SU-DHL-6 (cell line): ENCODE results near the gene FKRP.

ENCODE experiments used
- H2AFZ ChIP-seq: fragments of 200-600 bp; sonication (generic); 2 replicates; pipeline ENCODE4 v1.6.1; 2014; ENCODE audit warnings: low read depth, mild to moderate bottlenecking, moderate library complexity, mixed read lengths, antibody characterized with exemption, low read length; ENCODE audit not compliant: severe bottlenecking
- H3F3A ChIP-seq: fragments of 200-600 bp; shearing (Covaris generic); 2 replicates; pipeline ENCODE4 v1.6.0; 2016; ENCODE audit warnings: antibody characterized with exemption, mild to moderate bottlenecking; ENCODE audit not compliant: insufficient read depth
- H3K27ac ChIP-seq: fragments of 200-600 bp; sonication (generic); 2 replicates; pipeline ENCODE4 v1.5.1; 2016; ENCODE audit warnings: low read depth, mild to moderate bottlenecking, low read length, moderate library complexity, mixed read lengths
- H3K27me3 ChIP-seq: fragments of 200-600 bp; sonication (generic), shearing (Covaris generic); 2 replicates; pipeline ENCODE4 v1.6.0; 2014; ENCODE audit warnings: mild to moderate bottlenecking, low read length
- H3K36me3 ChIP-seq: fragments of 200-600 bp; sonication (generic); 2 replicates; pipeline ENCODE4 v1.6.1; 2014; ENCODE audit warnings: mild to moderate bottlenecking, low read length, mixed read lengths
- H3K4me2 ChIP-seq: fragments of 300-600, 200-600 bp; shearing (Covaris generic), sonication (generic); 2 replicates; pipeline ENCODE4 v1.6.0; 2014; ENCODE audit warnings: low read length, low read depth, mild to moderate bottlenecking; ENCODE audit not compliant: poor library complexity, severe bottlenecking
- H3K4me3 ChIP-seq: fragments of 200-600 bp; sonication (generic); 2 replicates; pipeline ENCODE4 v1.5.1; 2014; ENCODE audit warnings: antibody characterized with exemption, low read length, mild to moderate bottlenecking, mixed read lengths; ENCODE audit not compliant: insufficient read depth, poor library complexity, severe bottlenecking
- H3K79me2 ChIP-seq: fragments of 200-600 bp; sonication (generic); 2 replicates; pipeline ENCODE4 v1.6.1; 2014; ENCODE audit warnings: mild to moderate bottlenecking, low read length, moderate library complexity; ENCODE audit not compliant: insufficient read depth
- H3K9ac ChIP-seq: fragments of 200-600 bp; sonication (generic); 2 replicates; pipeline ENCODE4 v1.7.0; 2014; ENCODE audit warnings: mild to moderate bottlenecking, low read length
- H3K9me2 ChIP-seq: fragments of 200-600 bp; sonication (generic); replicated peaks from 2 replicates; pipeline ENCODE4 v1.6.1; 2014; ENCODE audit warnings: low read length; ENCODE audit not compliant: insufficient read depth
- H3K9me3 ChIP-seq: fragments of 200-600 bp; sonication (generic); 2 replicates; pipeline ENCODE4 v1.6.1; 2014; ENCODE audit warnings: low read length, mixed read lengths; ENCODE audit not compliant: insufficient read depth
- H4K20me1 ChIP-seq: fragments of 200-600 bp; sonication (generic); 2 replicates; pipeline ENCODE4 v1.6.1; 2014; ENCODE audit warnings: low read depth, mild to moderate bottlenecking, antibody characterized with exemption, low read length, moderate library complexity, mixed read lengths
- CTCF ChIP-seq: fragments of 200-600 bp; sonication (generic); IDR thresholded peaks from one replicate; pipeline ENCODE4 v1.5.1; 2017; ENCODE audit warnings: antibody characterized with exemption, mild to moderate bottlenecking, low read length, moderate library complexity; ENCODE audit not compliant: insufficient read depth, poor library complexity, severe bottlenecking
- EZH2phosphoT487 ChIP-seq: fragments of 200-600 bp; sonication (generic), shearing (Covaris generic); conservative IDR thresholded peaks from 2 replicates; pipeline ENCODE4 v1.6.1; 2018; ENCODE audit warnings: mild to moderate bottlenecking, antibody characterized with exemption, low read length, moderate library complexity, mixed read lengths

The FKRP gene

GRCh38 chr19:46736531-46737297 is 9.1 kb upstream of the FKRP start:
- Histone ChIP-seq H3K4me3 (no peak overlapping the region), H3K9ac (no peak overlapping the region), H4K20me1 (no peaks in the 10 kb centered on the region; the same call in 1 of the 2 replicates), H3K27ac (no peak overlapping the region), H3K9me2 (no peaks in the 10 kb centered on the region), H3K4me2 (no peak overlapping the region), H3K9me3 (no peaks in the 10 kb centered on the region), H3F3A (no peaks in the 10 kb centered on the region), H3K36me3 (peaks cover 7% of the 10 kb centered on the region; the same call in 1 of the 2 replicates), H2AFZ (no peak overlapping the region), H3K79me2 (peaks cover 65% of the 10 kb centered on the region), H3K27me3 (no peaks in the 10 kb centered on the region)
- TF ChIP-seq CTCF (no peak), EZH2phosphoT487 (no peak)

- Histone ChIP-seq H3K4me2 (no peak overlapping the region), H3K9me3 (no peaks in the 10 kb centered on the region), H3K4me3 (no peak overlapping the region), H4K20me1 (no peaks in the 10 kb centered on the region; the same call in 1 of the 2 replicates), H3K27me3 (no peaks in the 10 kb centered on the region), H2AFZ (no peak overlapping the region), H3K9ac (no peak overlapping the region), H3K9me2 (no peaks in the 10 kb centered on the region), H3K27ac (no peak overlapping the region), H3F3A (no peaks in the 10 kb centered on the region), H3K36me3 (peaks cover 7% of the 10 kb centered on the region; the same call in 1 of the 2 replicates), H3K79me2 (peaks cover 71% of the 10 kb centered on the region)
- no peak for TF ChIP-seq CTCF
- no peak for TF ChIP-seq EZH2phosphoT487
Observed at GRCh38 chr19:46737298-46737654, 8.6 kb upstream of the FKRP start.

- H3K79me2 ChIP-seq, result peaks cover 75% of the 10 kb centered on the region
- H3K4me3 ChIP-seq, result no peak overlapping the region
- no peak overlapping the region for H2AFZ ChIP-seq
- no peak overlapping the region for H3K9ac ChIP-seq
- TF ChIP-seq EZH2phosphoT487 (no peak), CTCF (no peak)
- no peaks in the 10 kb centered on the region for H3K9me3 ChIP-seq
- H3K9me2 ChIP-seq, result no peaks in the 10 kb centered on the region
- H3K4me2 ChIP-seq, result no peak overlapping the region
- no peaks in the 10 kb centered on the region for H3F3A ChIP-seq
- H3K27ac ChIP-seq, result no peak overlapping the region
- H4K20me1 ChIP-seq, result no peaks in the 10 kb centered on the region; the same call in 1 of the 2 replicates
- H3K27me3 ChIP-seq, result no peaks in the 10 kb centered on the region
- H3K36me3 ChIP-seq, result peaks cover 7% of the 10 kb centered on the region; the same call in 1 of the 2 replicates
Observed at GRCh38 chr19:46737761-46738171, 8.1 kb upstream of the FKRP start.
